ENCODE measurements around the gene SLC7A6.

SLC7A6 gene

DNA sequence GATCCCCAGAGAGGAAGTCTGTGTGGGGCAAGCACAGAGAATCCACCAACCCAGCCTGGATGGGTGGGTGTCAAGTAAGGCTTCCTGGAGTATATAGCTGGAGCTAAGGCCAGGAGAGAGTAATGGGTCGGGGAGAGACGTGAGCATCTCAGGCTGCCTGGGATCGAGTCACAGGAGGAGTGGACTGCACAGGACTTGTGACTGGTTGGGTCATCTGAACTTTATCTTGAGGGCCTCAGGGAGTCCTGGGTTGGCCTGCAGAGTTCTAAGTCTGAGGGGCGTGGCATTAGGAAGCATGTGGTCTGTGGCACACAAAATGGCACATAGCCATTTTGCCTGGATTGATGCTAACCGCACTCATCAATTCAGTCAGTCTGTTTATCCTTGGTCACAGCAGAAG, 17.7 kb upstream of the SLC7A6 start:
- no peak overlapping the region for H3K4me3 ChIP-seq (replicated peaks in 1 of 2; ENCODE audit: low read depth in 2 of 2, low read length in 2 of 2)
- no peak for TF ChIP-seq CTCF (IDR thresholded peaks at IDR 0.05; ENCODE audit: low read depth, low read length)
- DNase-seq (ENCODE audit: low read depth in 2 of 2), result no peak

DNA sequence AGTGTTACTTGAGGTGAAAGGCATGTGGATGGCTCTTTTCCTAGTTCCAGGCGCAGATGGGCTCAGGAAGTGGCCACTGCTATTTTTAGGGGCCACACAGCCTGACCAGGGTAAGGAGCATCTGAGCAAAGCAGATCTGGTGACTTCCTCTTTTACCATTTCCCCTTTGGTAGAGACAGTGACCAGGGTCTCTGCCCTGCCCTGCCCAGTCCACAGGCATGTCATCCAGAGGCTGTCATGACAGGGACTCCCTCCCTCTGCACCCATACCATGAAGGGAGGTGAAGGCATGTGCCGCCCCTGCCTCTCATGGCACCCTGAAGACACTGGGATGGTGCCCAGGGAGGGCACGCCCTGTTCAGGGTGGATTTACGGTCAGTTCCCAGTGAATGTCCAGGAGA, 16.9 kb upstream of the SLC7A6 start:
- H3K4me3 ChIP-seq (replicated peaks in 1 of 2; ENCODE audit: low read depth in 2 of 2, low read length in 2 of 2), result no peak overlapping the region
- TF ChIP-seq CTCF (IDR thresholded peaks at IDR 0.05; ENCODE audit: low read depth, low read length), result no peak
- no peak for DNase-seq (ENCODE audit: low read depth in 2 of 2)

GRCh38 chr16:68247932-68248331, 16.4 kb upstream of the SLC7A6 start:
- DNase-seq (ENCODE audit: low read depth in 2 of 2), result no peak
- TF ChIP-seq CTCF (IDR thresholded peaks at IDR 0.05; ENCODE audit: low read depth, low read length), result no peak
- H3K4me3 ChIP-seq (replicated peaks in 1 of 2; ENCODE audit: low read depth in 2 of 2, low read length in 2 of 2), result no peak overlapping the region

- no peak for DNase-seq (ENCODE audit: low read depth in 2 of 2)
- no peak for TF ChIP-seq CTCF (IDR thresholded peaks at IDR 0.05; ENCODE audit: low read depth, low read length)
- no peak overlapping the region for H3K4me3 ChIP-seq (replicated peaks in 1 of 2; ENCODE audit: low read depth in 2 of 2, low read length in 2 of 2)
These were observed 15.0 kb upstream of the SLC7A6 start for GRCh38 chr16:68249371-68249770.

GRCh38 chr16:68250951-68251350, 13.4 kb upstream of the SLC7A6 start:
- TF ChIP-seq CTCF (IDR thresholded peaks at IDR 0.05; ENCODE audit: low read depth, low read length), result no peak
- H3K4me3 ChIP-seq (replicated peaks in 1 of 2; ENCODE audit: low read depth in 2 of 2, low read length in 2 of 2), result no peak overlapping the region
- no peak for DNase-seq (ENCODE audit: low read depth in 2 of 2)

DNA sequence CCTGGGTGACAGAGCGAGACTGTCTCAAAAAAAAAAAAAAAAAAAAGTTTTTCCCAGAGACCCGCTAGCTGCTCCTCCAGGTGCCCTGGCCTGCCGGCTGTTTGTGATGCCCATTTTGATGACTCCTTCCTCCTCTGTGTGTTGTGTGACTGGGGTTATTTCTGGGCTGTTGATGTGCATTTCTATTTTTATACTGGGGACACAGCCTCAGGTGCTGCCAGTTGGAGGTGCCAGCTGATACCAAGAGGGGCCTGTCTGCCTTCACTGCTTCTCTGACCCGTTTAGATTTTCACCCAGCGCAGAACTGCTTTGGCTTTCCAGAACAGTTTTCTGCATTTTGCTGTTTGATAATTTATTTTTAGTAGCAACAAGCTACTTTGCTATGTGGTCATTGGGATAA, 12.5 kb upstream of the SLC7A6 start:
- H3K4me3 ChIP-seq (replicated peaks in 1 of 2; ENCODE audit: low read depth in 2 of 2, low read length in 2 of 2), result no peak overlapping the region
- no peak for TF ChIP-seq CTCF (IDR thresholded peaks at IDR 0.05; ENCODE audit: low read depth, low read length)
- no peak for DNase-seq (ENCODE audit: low read depth in 2 of 2)

DNA sequence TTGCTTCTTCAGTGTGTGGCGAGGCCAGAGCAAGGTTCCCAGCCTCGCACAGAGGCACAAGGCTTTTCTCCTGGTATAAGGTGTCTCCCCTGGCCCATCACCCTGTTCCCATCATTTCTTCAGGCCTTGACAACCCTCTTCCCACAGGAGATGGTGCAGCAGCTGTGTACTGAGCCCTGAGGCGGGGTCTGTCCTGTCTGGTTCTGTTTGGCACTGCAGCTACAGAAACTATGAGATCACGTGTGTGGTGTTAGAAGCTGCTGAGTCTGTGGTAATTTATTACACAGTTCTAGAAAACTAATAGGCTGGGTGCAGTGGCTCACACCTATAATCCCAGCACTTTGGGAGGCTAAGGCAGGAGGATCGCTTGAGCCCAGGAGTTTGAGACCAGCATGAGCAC, 11.9 kb upstream of the SLC7A6 start:
- DNase-seq (ENCODE audit: low read depth in 2 of 2), result no peak
- TF ChIP-seq CTCF (IDR thresholded peaks at IDR 0.05; ENCODE audit: low read depth, low read length), result no peak
- H3K4me3 ChIP-seq (replicated peaks in 1 of 2; ENCODE audit: low read depth in 2 of 2, low read length in 2 of 2), result no peak overlapping the region
